Spinal cord (tissue), 10 donors: Measurements from ENCODE around the gene PNMA8C. TPM values are rescaled to one million over a fixed set of nuclear protein-coding genes. Genes with fewer than 3 reads are reported as not detected.
A peak's percentile ranks its signal among the peaks of the same experiment; 100 is the strongest.

ENCODE experiments used
- DNase-seq, 6 donors: peaks; one replicate each; pipeline versions ENCODE4 v3.0.0 to v3.0.0-alpha.2; 2013 to 2015; ENCODE audit warnings: low spot score in 6 of 6, low read depth in 4 of 6
- H3K27ac ChIP-seq: one replicate; pipeline ENCODE4 v1.5.1; 2013; ENCODE audit warnings: low read depth, low read length, control low read depth
- H3K27me3 ChIP-seq: one replicate; pipeline ENCODE4 v1.6.1; 2013; ENCODE audit warnings: low read length; ENCODE audit not compliant: control insufficient read depth, insufficient read depth
- H3K36me3 ChIP-seq: one replicate; pipeline ENCODE4 v1.6.1; 2013; ENCODE audit warnings: low read length; ENCODE audit not compliant: control insufficient read depth, insufficient read depth
- H3K4me1 ChIP-seq: one replicate; pipeline ENCODE4 v1.6.1; 2013; ENCODE audit warnings: low read length; ENCODE audit not compliant: control insufficient read depth, insufficient read depth
- H3K4me3 ChIP-seq: one replicate; pipeline ENCODE4 v1.5.1; 2013; ENCODE audit warnings: low read depth, low read length, control low read depth
- H3K9me3 ChIP-seq: one replicate; pipeline ENCODE4 v1.6.1; 2013; ENCODE audit warnings: low read length; ENCODE audit not compliant: control insufficient read depth, insufficient read depth
- WGBS: methylation state at CpG from one replicate; pipeline ENCODE4 v1.1.5; 2013; ENCODE audit warnings: missing lambda C conversion rate; ENCODE audit not compliant: insufficient coverage; 5-methylcytosine and 5-hydroxymethylcytosine counted together
- long read RNA-seq, 4 donors: transcript quantifications; one replicate each; lab custom pipeline, GENCODE V29; 2026
- polyA plus RNA-seq, 2 donors: library from polyadenylated mRNA; unstranded; fragments of 120-200 nt; gene quantifications; one replicate each; pipeline ENCODE4 v1.2.1, GENCODE V29; 2013; ENCODE audit not compliant: insufficient read length in 2 of 2
- total RNA-seq, 2 donors: library from RNA; depleted of rRNA in 1 of 2; stranded (reverse); fragments of 120-200 nt in 1 of 2; fragments of >200 nt in 1 of 2; gene quantifications; one replicate each; pipeline versions ENCODE4 v1.2.3 to v1.2.4, GENCODE V29; 2013 to 2014
- donor health status: healthy.

The PNMA8C gene
- total RNA-seq (10 to 100 TPM in 1 of 2 donors, 1 to 10 TPM in 1; 8.7 to 21.1 TPM), polyA plus RNA-seq (10 to 100 TPM; 23.7 to 31.9 TPM)
- long read RNA-seq, donor 1, full-length matches to known transcripts = 56 of 56 reads
- long read RNA-seq, donor 1, partial matches to known transcripts = 0 of 56 reads
- long read RNA-seq, donor 1, other reads (novel, unspliced or antisense) = 0 of 56 reads
- long read RNA-seq, donor 2, full-length matches to known transcripts = 9 of 9 reads
- long read RNA-seq, donor 2, partial matches to known transcripts = 0 of 9 reads
- long read RNA-seq, donor 2, other reads (novel, unspliced or antisense) = 0 of 9 reads
- long read RNA-seq, donor 3, full-length matches to known transcripts = 9 of 9 reads
- long read RNA-seq, donor 3, partial matches to known transcripts = 0 of 9 reads
- long read RNA-seq, donor 3, other reads (novel, unspliced or antisense) = 0 of 9 reads
- long read RNA-seq, donor 4 = 0 reads

DNA sequence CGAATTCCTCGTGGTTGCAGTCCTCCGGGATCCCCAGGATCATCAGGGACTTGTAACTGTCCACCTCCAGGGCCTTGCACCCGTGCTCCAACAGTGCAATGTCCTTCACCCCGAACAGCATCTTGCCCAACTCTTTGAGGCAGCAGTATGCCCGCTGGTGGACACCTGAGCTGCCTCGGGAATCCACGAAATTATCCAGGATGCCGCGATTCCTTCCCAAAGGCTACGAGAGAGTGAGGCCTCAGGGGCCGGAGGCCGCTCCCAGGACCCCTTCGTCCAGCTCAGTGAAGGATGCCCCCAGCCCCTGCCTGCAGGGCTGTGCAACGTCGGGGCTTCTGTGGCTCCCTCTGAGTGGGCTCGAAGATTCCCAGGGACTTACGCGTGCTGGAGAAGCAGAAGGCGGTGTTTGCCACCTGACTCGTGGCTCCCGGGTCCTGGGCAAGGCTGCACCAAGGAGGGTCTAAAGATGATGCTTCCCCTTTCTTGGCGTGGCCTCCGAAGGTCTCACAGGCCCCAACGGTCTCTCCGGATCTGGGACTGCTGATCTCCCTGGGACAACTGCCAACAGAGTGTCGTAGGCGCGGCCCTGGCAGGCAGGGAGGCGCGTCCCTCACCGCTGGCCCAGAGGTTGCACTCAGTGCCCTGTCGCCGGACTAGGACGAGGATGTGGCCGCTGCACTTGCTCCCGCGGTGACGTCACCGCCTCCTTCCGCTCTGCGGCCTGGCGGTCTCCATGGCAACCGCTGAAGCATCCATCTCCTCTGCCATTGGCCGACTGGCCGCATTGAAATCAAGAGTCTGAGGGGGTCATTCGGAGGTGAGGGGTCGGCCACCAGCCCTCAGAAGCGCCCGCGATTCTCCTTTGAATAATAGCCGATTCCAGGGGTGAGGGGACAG lies at the start of gene PNMA8C:
Gene PNMA8C (minus strand): TSS at position 698 of the 897 bp plus-strand sequence. CDS start 577 bp downstream, at position 121.
- H3K4me1 ChIP-seq = peaks cover 26% of the 10 kb centered on the region
- H3K4me3 ChIP-seq = peak within 1 kb of the TSS; percentile 62
- H3K27ac ChIP-seq = peak within 1 kb of the TSS; percentile 71
- no peaks in the 10 kb centered on the region for H3K36me3 ChIP-seq
- WGBS = 7% methylated on average over 52 of the region's 52 CpGs
- peak in 4 of 6 donors; percentile 82 to 97 (median 92) for DNase-seq
- H3K27me3 ChIP-seq = no peaks in the 10 kb centered on the region
- no peaks in the 10 kb centered on the region for H3K9me3 ChIP-seq

DNA sequence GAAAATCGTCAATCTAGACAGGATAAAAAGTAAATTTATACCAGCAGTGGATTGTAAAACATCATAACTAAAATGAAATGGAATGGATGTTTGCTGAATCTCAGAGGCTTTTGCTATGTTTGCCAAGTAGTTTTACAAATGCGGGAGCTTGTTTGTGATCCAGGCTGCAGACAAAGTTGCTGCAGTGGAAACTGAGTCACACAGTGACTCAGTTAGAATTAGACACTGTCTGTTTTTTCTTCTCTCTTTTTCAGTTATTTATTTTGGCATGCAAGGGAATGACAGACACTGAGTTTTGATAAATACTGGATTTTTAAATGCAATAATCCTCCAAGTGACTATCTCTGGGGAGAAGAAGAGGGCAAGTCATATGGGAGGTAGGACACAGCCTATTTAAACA lies 47.2 kb upstream of the PNMA8C start:
- no CpG with 5 or more reads among the region's 2 CpGs for WGBS
- DNase-seq = no peak
- H3K4me1 ChIP-seq = peaks cover 51% of the 10 kb centered on the region
- H3K4me3 ChIP-seq = no peak overlapping the region
- no peaks in the 10 kb centered on the region for H3K9me3 ChIP-seq
- H3K27me3 ChIP-seq = no peaks in the 10 kb centered on the region
- no peaks in the 10 kb centered on the region for H3K36me3 ChIP-seq
- H3K27ac ChIP-seq = no peak overlapping the region

DNA sequence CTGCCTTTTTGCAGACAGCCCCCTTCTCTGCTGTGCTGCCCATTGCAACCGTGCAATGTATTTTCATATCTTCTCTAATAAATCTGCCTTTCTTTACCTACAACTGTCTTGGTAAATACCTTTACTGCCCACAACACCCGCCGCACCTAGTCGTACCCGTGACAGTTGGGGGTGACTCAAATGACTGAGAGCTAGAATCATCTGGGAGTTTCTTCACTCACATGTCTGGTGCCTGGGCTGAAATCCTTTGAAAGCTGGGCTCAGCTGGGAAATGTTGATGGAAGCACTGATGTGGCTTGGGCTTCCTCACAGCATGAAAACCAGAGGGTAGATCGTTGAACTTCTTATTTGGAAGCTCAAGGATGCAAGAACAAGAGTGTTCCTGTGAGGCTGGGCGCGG lies 45.5 kb upstream of the PNMA8C start:
- H3K4me1 ChIP-seq = peaks cover 58% of the 10 kb centered on the region
- no peak for DNase-seq
- no peak overlapping the region for H3K27ac ChIP-seq
- peaks cover 12% of the 10 kb centered on the region for H3K36me3 ChIP-seq
- no peak overlapping the region for H3K4me3 ChIP-seq
- H3K9me3 ChIP-seq = no peaks in the 10 kb centered on the region
- WGBS = 89% methylated on average over 4 of the region's 8 CpGs
- no peaks in the 10 kb centered on the region for H3K27me3 ChIP-seq

DNA sequence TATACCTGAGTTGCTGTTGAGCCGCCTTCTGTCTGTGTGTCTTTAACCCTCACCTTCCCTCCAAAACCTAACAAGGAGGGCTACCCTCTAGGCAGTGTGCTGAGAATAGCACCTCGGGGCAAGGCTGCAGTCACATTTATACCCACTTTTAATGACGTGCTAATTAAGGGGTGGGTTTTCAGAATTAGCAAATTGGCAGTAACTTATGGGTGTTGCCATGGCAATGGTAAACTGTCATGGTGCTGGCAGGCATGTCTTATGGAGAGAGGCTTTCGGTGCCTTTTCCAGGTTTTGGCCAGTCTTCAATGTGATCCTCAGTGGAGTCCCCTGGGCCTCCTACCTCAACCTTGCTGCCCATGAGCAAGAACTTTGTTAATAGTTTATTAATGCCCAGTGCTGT lies 43.9 kb upstream of the PNMA8C start:
- 50% methylated on average over 2 of the region's 4 CpGs for WGBS
- H3K9me3 ChIP-seq = no peaks in the 10 kb centered on the region
- H3K27ac ChIP-seq = no peak overlapping the region
- DNase-seq = peak in 1 of 6 donors; percentile 37
- H3K4me3 ChIP-seq = no peak overlapping the region
- peaks cover 44% of the 10 kb centered on the region for H3K4me1 ChIP-seq
- no peaks in the 10 kb centered on the region for H3K27me3 ChIP-seq
- peaks cover 19% of the 10 kb centered on the region for H3K36me3 ChIP-seq

DNA sequence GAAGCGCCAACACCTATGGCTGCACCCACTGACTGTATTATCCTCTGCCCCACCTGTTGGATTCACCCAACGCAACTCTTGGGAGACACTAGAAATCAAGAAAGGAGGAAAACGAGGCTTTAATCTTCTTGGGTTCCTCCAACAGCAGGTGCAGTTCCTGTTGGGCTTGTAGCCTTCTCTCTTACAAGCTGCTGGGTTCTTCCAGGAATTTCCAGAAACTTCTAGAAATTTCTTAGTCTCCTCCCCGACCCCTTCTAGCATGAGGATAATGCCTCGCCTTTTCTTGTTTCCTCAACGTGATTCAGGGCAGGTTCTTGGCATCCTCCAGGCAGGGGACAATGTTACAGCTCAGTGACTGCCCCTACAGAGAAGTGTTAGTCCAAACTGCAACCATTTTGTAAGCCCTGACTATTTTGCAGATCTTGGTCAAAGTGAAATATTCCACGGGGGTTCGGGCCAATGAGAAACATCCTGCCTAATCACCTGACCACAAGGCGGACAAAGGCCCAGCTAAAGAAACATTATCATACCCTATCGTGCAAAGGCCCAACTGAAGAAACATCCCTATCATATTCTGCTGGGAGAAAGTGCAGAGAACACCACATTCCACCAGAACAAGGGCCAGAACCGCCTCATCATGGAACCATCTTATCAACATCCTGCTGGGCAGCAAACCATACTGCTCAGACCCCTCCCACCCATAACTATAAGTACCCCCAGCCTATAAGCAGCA lies 43.2 kb upstream of the PNMA8C start:
- WGBS = 37% methylated on average over 7 of the region's 11 CpGs
- H3K4me1 ChIP-seq = peaks cover 40% of the 10 kb centered on the region
- no peak for DNase-seq

DNA sequence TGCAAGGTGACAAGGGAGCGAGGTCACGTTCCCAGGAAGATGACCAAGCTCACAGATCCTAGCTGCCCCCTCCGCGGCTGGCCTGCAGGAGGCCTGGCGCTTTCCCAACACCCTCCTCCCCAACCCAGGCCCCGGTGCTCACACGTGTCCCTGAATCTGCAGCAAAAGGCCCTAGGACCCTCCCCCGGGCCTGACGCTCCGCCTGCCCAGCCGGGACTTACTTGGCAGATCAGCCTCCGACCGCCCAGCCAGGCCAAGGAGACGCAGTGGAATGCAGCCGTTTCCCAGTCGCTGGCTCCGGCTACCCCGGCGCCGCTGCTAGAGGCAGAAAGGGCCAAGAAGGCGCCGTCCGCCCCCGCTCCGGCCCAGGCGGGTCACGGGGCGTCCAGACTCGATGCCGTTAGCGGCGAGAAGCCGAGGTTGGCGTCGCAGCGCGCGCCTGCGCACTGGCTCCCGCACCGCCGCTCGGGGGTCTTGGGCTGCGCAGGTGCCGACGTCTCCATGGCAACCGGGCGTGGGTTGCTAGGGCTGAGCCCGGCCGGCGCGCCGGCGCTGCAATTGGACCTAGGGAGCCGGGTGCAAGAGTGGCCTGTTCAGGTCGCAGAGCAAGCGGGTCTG lies 42.5 kb upstream of the PNMA8C start, which contains the start of gene PNMA8A:
Gene PNMA8A (minus strand): TSS at position 448 of the 618 bp plus-strand sequence. CDS start 528 bp downstream, outside the sequence.
- peak in 5 of 6 donors; percentile 86 to 98 (median 92) for DNase-seq
- peak within 1 kb of the TSS; percentile 45 for H3K4me3 ChIP-seq
- peak within 1 kb of the TSS; percentile 69 for H3K27ac ChIP-seq
- whole genome bisulfite sequencing = under 1% methylated on average over 56 of the region's 57 CpGs
- H3K9me3 ChIP-seq = no peaks in the 10 kb centered on the region
- H3K4me1 ChIP-seq = peaks cover 40% of the 10 kb centered on the region
- H3K36me3 ChIP-seq = peaks cover 23% of the 10 kb centered on the region
- no peaks in the 10 kb centered on the region for H3K27me3 ChIP-seq

More for the DNA sequence above, 43.2 kb upstream of the PNMA8C start:
- H3K36me3 ChIP-seq = peaks cover 23% of the 10 kb centered on the region
- H3K9me3 ChIP-seq = no peaks in the 10 kb centered on the region
- peak overlapping the region; percentile 69 for H3K27ac ChIP-seq
- H3K27me3 ChIP-seq = no peaks in the 10 kb centered on the region
- peak overlapping the region; percentile 45 for H3K4me3 ChIP-seq

DNA sequence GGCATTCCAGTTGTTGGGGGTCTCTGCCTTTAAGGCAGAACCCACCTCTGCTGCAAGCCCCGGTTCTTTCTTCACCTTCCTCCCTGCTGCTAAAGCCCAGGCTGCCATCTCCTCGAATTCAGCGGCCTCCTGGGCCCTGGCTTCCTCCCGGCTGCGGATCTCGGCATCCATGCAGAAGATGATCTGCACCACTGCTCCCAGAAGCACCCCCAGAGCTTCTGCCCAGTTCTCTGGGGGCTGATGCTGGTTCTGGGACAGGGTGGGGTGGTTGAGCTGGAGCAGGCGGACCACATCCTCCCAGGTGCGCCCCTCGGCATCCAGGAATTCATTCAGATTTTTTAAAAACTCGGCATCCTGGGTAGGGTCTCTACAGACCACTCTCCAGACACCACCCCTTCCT lies 41.6 kb upstream of the PNMA8C start:
- no peaks in the 10 kb centered on the region for H3K9me3 ChIP-seq
- H3K27ac ChIP-seq = peak overlapping the region; percentile 69
- H3K36me3 ChIP-seq = peaks cover 29% of the 10 kb centered on the region
- peaks cover 40% of the 10 kb centered on the region for H3K4me1 ChIP-seq
- DNase-seq = no peak
- H3K4me3 ChIP-seq = peak overlapping the region; percentile 45
- WGBS = 75% methylated on average over 6 of the region's 10 CpGs
- H3K27me3 ChIP-seq = no peaks in the 10 kb centered on the region

DNA sequence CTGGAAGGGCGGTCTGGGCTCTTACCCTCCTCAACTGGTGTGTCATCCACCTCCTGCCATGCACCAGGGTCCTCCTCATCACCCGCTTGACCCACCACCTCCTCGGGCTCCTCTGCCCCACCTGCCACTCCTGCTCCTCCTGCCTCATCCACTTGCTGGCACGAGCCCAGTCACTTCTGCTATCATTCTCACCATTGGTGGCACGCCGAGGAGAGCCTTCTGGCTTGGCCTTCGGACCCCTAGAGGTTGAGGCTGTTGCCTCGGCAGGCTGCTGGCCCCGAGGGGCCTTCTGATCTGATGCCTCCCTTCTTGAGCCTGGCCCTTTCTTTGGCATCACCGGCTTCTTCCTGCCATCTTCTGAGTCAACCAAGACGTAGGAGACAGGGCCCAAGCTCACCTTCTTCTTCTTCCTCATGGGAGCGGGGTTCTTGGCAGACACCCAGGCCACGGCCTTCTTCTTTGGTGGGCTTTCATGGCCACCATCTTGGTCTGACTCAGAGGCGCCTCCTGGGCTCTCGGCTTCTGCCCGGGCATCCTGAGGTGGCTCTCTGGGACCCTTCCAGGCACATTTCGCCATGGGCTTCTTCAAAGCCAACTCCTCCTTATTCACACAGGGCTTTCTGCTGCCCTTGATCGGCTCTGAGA lies 40.9 kb upstream of the PNMA8C start:
- H3K27ac ChIP-seq = no peak overlapping the region
- DNase-seq = no peak
- no peak overlapping the region for H3K4me3 ChIP-seq
- peaks cover 40% of the 10 kb centered on the region for H3K4me1 ChIP-seq
- H3K36me3 ChIP-seq = peaks cover 36% of the 10 kb centered on the region
- H3K9me3 ChIP-seq = no peaks in the 10 kb centered on the region
- no peaks in the 10 kb centered on the region for H3K27me3 ChIP-seq
- WGBS = 96% methylated on average over 16 of the region's 18 CpGs
